HG03442 (cell line): ENCODE data around the gene HIVEP1.

Experiments used
- ATAC-seq: cut with Tn5 transposase; IDR thresholded peaks from one replicate; pipeline ENCODE4 v1.9.1; 2021; ENCODE audit warnings: mild to moderate bottlenecking, moderate library complexity; ENCODE audit not compliant: unreplicated experiment

The HIVEP1 gene

DNA sequence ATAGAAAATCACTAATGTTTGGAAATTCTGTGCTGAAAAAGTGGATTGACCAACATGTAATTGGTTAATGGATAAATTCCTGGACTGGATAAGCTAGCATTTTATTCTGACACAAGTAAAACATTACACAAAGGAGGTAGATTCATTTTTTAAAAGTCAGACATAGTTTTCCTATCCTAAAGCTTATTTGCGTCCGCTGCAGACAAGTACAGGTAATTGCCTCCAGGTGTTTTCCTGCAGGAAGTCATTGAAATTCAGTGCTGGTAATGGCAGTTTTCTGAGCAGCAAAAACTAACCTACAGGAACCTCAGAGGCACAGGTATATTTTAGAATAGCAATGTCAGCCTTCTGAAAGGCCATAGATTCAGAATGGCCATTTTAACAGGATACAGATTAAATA lies 20.0 kb upstream of the HIVEP1 start:
- no peak for ATAC-seq

DNA sequence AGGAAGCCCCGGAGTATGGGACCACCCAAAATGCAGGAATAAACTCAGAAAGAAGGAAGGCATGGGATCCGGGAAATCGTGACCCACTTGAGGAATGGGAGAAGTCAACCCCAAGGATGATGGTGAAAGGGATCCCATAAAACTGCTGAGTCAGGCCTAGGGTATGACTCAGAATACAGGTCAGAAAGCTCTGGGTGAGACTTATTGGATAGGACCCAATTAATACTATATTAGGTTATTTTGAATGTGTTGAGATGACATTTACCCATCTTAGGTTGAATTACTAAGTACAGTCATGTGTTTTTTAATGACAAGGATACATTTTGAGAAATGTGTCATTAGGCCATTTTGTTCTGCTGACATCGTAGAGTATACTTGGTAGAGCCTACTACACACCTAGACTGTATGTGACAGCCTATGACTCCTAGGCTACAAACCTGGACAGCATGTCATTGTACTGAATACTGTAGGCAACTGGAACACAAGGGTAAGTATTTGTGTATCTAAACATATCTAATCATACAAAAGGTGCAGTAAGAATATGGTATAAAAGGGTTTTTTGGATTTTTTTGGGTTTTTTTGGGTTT lies 17.1 kb upstream of the HIVEP1 start:
- ATAC-seq: no peak

- ATAC-seq: no peak
These were observed 15.4 kb upstream of the HIVEP1 start for GRCh38 chr6:11996751-11997150.

- ATAC-seq: no peak
These were observed 12.9 kb upstream of the HIVEP1 start for GRCh38 chr6:11999246-11999645.

GRCh38 chr6:12000174-12000573 lies 11.9 kb upstream of the HIVEP1 start:
- no peak for ATAC-seq

- no peak for ATAC-seq
These were observed 11.0 kb upstream of the HIVEP1 start for GRCh38 chr6:12001004-12001705.

DNA sequence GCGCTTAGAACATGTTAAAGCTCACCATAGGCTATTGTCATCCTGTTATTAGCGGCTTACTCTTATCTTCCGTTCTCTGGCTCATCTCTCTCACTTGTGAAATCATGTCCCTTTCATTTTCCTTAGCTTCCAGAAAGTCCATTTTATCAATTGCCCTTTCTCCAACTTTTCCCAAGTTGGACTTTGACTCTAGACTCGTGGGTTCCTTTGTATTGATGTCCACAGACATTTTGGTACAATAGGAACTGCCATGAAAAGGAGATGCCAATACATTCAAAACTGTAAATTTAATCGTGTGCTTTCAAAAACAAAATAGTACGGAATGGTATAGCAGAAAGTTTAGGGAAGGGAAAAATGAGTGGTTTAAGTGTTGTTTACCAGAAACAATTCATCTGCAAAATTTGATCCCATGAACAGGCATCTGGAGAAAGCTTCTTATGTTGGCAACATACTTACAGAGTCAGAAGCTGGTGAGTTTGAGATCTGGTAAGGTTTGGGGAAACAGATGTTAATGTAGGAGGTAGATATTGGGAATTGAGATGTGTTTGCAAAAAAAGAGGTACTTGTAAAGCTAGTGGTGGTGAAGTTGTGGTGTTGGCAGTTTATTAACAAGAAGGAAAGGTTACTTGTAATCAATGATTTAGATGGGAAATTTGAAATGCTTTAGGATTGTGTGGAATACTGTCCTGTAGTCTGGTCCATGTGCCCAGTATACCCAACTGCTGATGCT lies 10.2 kb upstream of the HIVEP1 start:
- ATAC-seq: no peak

- no peak for ATAC-seq
These were observed 4.6 kb upstream of the HIVEP1 start for GRCh38 chr6:12007473-12007872.

GRCh38 chr6:12007887-12008286 lies 4.2 kb upstream of the HIVEP1 start:
- ATAC-seq: no peak

DNA sequence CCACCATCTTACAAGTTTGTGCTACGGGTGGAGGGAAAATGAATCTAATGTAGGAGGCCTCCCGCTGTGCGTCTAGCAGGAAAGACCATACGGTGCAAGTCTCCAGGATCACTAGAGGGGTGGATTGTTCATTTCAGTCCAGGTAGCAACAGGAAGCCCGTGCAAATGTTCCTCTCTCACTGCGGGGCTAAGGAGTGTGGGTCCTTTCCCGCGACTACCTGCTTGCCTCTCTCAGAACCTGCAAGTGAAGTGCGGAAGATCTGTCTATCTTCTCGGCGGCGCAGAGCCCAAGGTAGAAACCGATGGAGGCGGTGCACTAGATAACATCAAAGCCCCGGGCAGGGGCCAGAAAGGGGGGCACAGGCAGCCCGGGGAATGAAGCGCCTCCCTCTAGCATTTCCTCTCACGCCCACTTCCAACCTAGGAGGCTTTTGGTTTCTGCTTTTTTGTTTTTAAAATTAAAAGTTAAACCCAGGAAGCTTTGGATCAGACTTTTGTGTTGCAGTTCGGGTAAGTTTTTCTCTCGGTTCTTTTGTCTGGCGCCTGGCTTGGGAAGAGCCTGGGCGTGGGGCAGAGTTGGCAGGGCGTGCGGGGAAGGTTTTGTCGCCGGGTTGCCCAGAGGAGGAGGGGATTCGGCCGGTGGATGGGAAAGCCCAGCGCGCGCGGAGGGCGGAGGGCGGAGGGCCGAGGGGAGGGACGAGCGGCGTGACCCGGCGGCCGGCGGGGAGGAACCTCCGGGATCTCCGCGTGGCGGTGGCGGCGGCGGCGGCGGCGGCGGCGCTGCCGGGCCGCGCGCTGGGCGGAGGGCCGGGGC lies 3.5 kb upstream of the HIVEP1 start:
- peak; percentile 29 for ATAC-seq

DNA sequence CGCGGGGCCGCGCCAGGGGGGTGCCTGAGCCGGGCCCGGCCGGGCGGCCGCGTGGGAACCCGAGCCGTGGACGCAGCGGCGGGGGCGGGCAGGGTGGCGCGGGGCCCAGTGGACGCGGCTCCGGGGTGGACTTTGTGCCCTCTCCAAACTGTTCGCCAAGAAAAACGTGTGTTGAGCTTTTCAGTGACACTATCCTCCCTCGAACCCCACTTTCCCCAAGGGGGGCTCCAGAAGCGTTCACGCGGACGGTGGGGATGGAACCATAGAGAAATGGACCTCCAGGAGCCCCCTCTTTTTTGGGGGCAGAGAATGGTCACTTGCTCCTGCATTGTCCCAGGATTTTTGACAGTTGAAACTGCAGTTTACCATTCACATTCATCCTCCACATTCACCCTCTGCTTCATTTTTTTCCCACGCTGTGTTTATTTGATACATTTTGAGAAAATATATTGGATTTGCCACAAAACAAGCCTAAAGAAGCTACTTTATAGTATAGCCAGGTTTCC lies 2.9 kb upstream of the HIVEP1 start:
- ATAC-seq: no peak

GRCh38 chr6:12009876-12010634 lies 2.1 kb upstream of the HIVEP1 start:
- ATAC-seq: no peak

- peak; percentile 22 for ATAC-seq
These were observed 1.4 kb upstream of the HIVEP1 start for GRCh38 chr6:12010635-12011275.

DNA sequence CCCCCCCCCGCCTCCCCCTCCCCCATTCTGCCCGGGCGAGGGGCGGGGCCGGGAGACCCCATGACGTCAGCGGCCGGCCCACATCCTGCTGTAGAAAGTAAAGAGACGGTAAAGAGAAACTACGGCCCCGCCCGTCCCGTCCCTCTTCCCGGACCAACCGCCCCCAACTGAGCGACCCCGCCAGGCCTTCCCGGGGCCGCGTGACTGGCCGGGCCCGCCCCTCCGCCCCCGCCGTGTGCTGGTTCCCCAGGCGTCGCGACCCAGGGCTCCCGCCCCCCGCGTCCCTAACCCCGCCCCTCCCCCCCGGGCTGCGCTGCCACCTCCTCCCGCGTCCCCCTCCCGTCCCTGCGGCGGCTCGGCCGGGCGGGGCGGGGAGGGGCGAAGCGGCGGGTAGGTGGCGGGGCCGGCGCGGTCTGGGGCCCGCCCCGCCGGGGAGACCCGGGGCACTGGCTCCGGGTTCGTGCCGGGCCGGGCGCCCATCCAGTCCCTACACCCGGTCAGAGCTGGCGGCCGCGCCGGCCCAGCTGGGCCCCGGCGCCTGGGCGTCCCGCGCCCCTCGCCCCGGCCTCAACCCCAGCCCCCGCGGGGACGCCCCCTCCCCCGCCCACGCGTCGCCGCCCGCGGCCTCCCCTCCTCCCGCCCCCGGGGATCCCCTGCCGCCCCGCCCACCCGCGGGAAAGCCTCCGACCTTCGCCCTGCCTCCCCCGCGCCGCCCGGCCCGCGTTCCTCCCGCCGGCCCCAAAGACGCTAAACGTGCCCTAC lies 655 bp upstream of the HIVEP1 start:
- peak; percentile 57 for ATAC-seq

GRCh38 chr6:12012558-12013306 lies 620 bp downstream of the HIVEP1 start:
- ATAC-seq: no peak

GRCh38 chr6:12013307-12013719 lies 1.2 kb downstream of the HIVEP1 start:
- no peak for ATAC-seq

- ATAC-seq: no peak
These were observed 2.1 kb downstream of the HIVEP1 start for GRCh38 chr6:12014027-12014872.

DNA sequence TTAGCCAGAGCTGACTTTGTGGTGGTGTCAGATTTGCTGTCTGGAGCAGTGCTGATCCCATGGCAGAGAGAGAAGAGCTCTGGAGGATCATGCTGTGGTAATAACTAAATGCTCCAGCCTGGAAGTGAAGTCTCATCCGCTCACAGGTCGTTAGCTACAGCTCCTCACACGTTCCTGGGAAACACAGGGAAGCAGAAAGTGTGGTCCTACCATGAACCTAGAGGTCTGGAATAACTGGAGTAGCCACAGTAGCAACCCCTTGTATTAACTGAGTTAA lies 2.7 kb downstream of the HIVEP1 start:
- no peak for ATAC-seq
